ENCODE data around the gene GNG4.
"Not testable (repeated sequence)": the region's sequence is repeated elsewhere in the genome, so short reads cannot be mapped to it uniquely, and the experiment has no call there.

- not testable (repeated sequence) for TF ChIP-seq POLR2AphosphoS5, POLR2A (IDR thresholded peaks at IDR 0.05; ENCODE audit: low read depth, low read length)
Observed at GRCh38 chr1:235542845-235543244, 106.7 kb downstream of the GNG4 start.
